ENCODE measurements around the gene STAM2. TPM values are rescaled to one million over a fixed set of nuclear protein-coding genes. Genes with fewer than 3 reads are reported as not detected.

STAM2 gene
- total and polyA plus RNA-seq, 2 of the 13 experiments (the other 11 are each of a cell fraction or from before 2014, with no cell fraction given) = 14.7 to 24.1 TPM

GRCh38 chr2:152175368-152176112, at the start of gene STAM2 (continued):
- TF ChIP-seq ZBTB3 (CRISPR knock-in tag; IDR thresholded peaks at IDR 0.05; ENCODE audit: borderline replicate concordance, low read depth) = 0 out of 2 replicates have a peak, but pooled peaks have one; percentile 64
- TF ChIP-seq ZNF367 (CRISPR knock-in tag; IDR thresholded peaks at IDR 0.05; ENCODE audit: borderline replicate concordance) = peak; percentile 88; the same call in 1 of the 2 replicates
- no peak for TF ChIP-seq KDM6A (CRISPR knock-in tag; IDR thresholded peaks at IDR 0.05; ENCODE audit: low read depth)
- peak; percentile 96 for TF ChIP-seq ZNF777 (CRISPR knock-in tag; IDR thresholded peaks at IDR 0.05)
- TF ChIP-seq ZNF484 (CRISPR knock-in tag; IDR thresholded peaks at IDR 0.05; ENCODE audit: borderline replicate concordance, low read depth) = no peak
- peak; percentile 97 for TF ChIP-seq KAT7 (CRISPR knock-in tag; IDR thresholded peaks at IDR 0.05; ENCODE audit: borderline replicate concordance)
- TF ChIP-seq ZBTB20 (CRISPR knock-in tag; IDR thresholded peaks at IDR 0.05; ENCODE audit: borderline replicate concordance, low read depth) = no peak; the same call in 1 of the 2 replicates
- TF ChIP-seq PHF21A (CRISPR knock-in tag; IDR thresholded peaks at IDR 0.05) = peak; percentile 90
- TF ChIP-seq TERF1 (CRISPR knock-in tag; IDR thresholded peaks at IDR 0.05) = no peak
- TF ChIP-seq THYN1 (CRISPR knock-in tag; IDR thresholded peaks at IDR 0.05; ENCODE audit: borderline replicate concordance, low read depth) = 0 out of 2 replicates have a peak, but pooled peaks have one; percentile 35
- no peak; the same call in 1 of the 2 replicates for TF ChIP-seq RNF219 (CRISPR knock-in tag; IDR thresholded peaks at IDR 0.05)
- no peak for TF ChIP-seq ZNF609 (CRISPR knock-in tag; IDR thresholded peaks at IDR 0.05; ENCODE audit: borderline replicate concordance)
- peak; percentile 87; the same call in 1 of the 2 replicates for TF ChIP-seq SATB2 (CRISPR knock-in tag; IDR thresholded peaks at IDR 0.05)
- TF ChIP-seq POGK (CRISPR knock-in tag; conservative IDR thresholded peaks at IDR 0.05) = peak; percentile 96
- TF ChIP-seq NKX3-1 (CRISPR knock-in tag; IDR thresholded peaks at IDR 0.05) = peak; percentile 87; the same call in 1 of the 2 replicates
- TF ChIP-seq ZFAT (CRISPR knock-in tag; conservative IDR thresholded peaks at IDR 0.05) = no peak; the same call in 1 of the 2 replicates
